Fibroblast of mammary gland (primary cell): ENCODE measurements around the gene ZNF354B.
"Not testable (repeated sequence)": the region's sequence is repeated elsewhere in the genome, so short reads cannot be mapped to it uniquely, and the experiment has no call there.

Experiments used
- DNase-seq: peaks from one replicate; pipeline ENCODE4 v3.0.0-alpha.2; 2010; ENCODE audit warnings: low read depth
- H3K4me3 ChIP-seq: 2 replicates; pipeline ENCODE4 v1.5.1; 2011; ENCODE audit warnings: low read depth, mild to moderate bottlenecking, low read length, moderate library complexity; ENCODE audit not compliant: control insufficient read depth
- CTCF ChIP-seq: conservative IDR thresholded peaks from 2 replicates; pipeline ENCODE4 v1.5.1; 2011; ENCODE audit warnings: low read depth, low read length, inconsistent platforms; ENCODE audit not compliant: control insufficient read depth, insufficient read depth

ZNF354B gene

GRCh38 chr5:178827636-178828035 lies 32.1 kb upstream of the ZNF354B start:
- TF ChIP-seq CTCF = no peak
- no peak for DNase-seq
- H3K4me3 ChIP-seq = no peak overlapping the region

GRCh38 chr5:178831049-178831448 lies 28.7 kb upstream of the ZNF354B start:
- H3K4me3 ChIP-seq = no peak overlapping the region
- no peak for DNase-seq
- no peak for TF ChIP-seq CTCF

DNA sequence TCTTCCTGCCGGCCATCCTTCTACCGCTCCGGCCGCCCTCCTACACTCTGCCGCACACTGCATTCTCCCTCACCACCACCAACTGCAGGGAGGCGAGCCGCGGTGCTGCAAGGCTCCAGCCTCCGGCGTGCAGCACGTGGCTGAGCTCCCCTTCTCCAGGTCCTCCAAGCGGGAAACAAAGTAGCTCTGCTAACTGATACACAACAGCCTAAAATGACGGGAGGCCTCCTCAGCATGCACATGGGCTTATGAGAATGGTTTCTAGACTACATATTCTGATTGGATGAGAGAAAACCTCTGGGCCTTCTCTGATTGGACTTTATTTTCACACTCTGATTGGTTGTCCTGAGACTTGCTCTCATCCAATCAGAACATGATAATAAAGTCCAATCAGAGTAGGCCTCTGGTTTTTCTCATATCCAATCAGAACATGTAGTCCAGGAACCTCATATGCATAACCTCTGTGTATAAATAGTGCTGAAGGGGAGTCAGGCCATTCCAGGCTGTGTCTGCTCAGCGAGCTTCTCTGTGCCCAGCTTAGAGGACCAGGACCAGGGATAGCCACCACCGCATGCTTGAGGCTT lies 27.0 kb upstream of the ZNF354B start:
- H3K4me3 ChIP-seq = no peak overlapping the region
- no peak for DNase-seq
- TF ChIP-seq CTCF = no peak

- no peak for DNase-seq
- TF ChIP-seq CTCF = no peak
- H3K4me3 ChIP-seq = no peak overlapping the region
Observed at GRCh38 chr5:178836628-178837027, 23.1 kb upstream of the ZNF354B start.

DNA sequence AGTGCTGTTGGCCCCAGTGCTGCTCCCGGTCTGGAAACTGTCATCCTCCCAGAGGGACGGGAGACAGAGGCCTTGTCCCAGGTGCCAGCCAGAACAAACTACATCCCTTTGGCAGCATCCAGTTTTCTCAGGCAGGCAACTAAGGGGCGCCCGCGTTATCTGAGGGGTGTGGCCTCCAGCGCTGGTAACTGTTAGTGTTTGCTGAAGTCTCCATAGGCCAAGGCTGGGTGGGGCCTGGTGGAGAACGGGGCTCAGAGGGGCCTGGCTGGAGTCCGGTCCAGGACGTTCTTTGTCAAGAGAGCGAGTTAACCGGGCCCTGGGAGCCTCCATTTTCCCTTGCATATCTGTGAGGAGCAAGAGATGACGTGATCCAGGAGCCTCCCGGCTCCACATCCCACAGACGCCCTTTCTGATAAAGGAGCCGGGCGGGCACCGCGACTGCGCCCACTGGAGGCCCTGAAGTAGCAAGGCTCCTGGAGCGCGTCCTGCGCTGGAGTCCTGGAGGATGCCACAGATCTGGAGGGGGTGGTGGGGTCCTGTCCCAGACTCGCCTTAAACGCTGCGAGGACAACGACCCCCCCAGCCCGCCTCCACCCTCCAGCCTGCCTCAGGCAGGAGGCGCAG lies 20.9 kb upstream of the ZNF354B start:
- DNase-seq = not testable (repeated sequence)

GRCh38 chr5:178839319-178839704 lies 20.4 kb upstream of the ZNF354B start:
- peak; percentile 52 for TF ChIP-seq CTCF
- H3K4me3 ChIP-seq = no peak overlapping the region
- peak; percentile 32 for DNase-seq

More for the DNA sequence above, 20.9 kb upstream of the ZNF354B start:
- H3K4me3 ChIP-seq = not testable (repeated sequence)

DNA sequence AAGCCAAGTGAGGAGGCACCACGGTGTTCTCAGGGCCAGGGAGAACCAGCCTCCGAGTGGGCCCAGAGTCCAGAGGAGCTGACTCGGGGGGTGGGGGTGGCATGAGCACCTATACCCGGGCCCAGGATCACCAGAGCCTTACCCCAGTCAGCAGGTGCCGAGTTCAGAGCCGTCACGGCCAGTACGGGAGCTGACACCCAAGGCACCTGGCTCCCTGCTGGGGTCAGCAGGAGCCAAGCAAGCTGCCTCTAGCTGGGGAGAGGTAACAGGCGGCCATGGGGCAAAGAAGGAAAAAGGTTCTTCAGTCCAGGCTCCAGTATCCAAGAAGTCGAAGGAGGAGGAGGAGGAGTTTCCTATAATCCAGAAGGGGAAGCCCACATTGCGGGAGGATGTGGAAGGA lies 19.4 kb upstream of the ZNF354B start:
- DNase-seq, H3K4me3 ChIP-seq: not testable (repeated sequence)

GRCh38 chr5:178849316-178849715 lies 10.4 kb upstream of the ZNF354B start:
- H3K4me3 ChIP-seq = no peak overlapping the region
- DNase-seq = no peak
- no peak for TF ChIP-seq CTCF
